MM.1S (cell line): ENCODE data around the gene TMEM69.

Experiments used
- EZH2 ChIP-seq: fragments of 300-600 bp; sonication (generic); optimal IDR thresholded peaks from 2 replicates; pipeline ENCODE3; 2017; ENCODE audit warnings: low read depth, mild to moderate bottlenecking, antibody characterized with exemption, low read length, mixed read lengths
- EZH2phosphoT487 ChIP-seq: fragments of 300-600 bp; sonication (generic); IDR thresholded peaks from 2 replicates; pipeline ENCODE4 v1.6.1; 2018; ENCODE audit warnings: antibody characterized with exemption, low read length
- TF ChIP-seq, protein P1 (sequence below): fragments of 300-600 bp; sonication (generic); IDR thresholded peaks from 2 replicates; pipeline ENCODE4 v1.5.1; 2016; ENCODE audit warnings: antibody characterized with exemption, low read length, mixed read lengths

DNA sequence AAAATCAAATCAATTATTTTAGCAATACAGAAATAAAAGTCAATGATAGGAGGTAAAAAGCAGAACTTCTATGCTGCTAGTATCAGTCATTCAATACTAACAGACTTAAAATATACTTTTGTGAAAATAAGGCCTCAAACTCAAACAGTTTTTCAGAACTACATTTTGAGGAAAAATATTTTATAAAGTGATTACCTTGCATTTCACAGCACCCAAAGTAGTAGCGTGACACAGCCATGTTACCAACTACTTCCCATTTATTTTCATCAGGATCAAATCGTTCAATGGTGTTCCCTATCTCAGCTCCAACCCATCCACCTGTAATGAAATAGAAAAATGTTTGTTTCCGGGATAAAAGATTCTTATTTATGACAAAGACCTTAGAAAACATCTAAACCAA lies 28.7 kb downstream of the TMEM69 start:
- TF ChIP-seq, protein P1, sequence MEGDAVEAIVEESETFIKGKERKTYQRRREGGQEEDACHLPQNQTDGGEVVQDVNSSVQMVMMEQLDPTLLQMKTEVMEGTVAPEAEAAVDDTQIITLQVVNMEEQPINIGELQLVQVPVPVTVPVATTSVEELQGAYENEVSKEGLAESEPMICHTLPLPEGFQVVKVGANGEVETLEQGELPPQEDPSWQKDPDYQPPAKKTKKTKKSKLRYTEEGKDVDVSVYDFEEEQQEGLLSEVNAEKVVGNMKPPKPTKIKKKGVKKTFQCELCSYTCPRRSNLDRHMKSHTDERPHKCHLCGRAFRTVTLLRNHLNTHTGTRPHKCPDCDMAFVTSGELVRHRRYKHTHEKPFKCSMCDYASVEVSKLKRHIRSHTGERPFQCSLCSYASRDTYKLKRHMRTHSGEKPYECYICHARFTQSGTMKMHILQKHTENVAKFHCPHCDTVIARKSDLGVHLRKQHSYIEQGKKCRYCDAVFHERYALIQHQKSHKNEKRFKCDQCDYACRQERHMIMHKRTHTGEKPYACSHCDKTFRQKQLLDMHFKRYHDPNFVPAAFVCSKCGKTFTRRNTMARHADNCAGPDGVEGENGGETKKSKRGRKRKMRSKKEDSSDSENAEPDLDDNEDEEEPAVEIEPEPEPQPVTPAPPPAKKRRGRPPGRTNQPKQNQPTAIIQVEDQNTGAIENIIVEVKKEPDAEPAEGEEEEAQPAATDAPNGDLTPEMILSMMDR, result no peak
- TF ChIP-seq EZH2phosphoT487 (no peak), EZH2 (no peak)
